HG03521 (cell line): ENCODE data around the gene MSANTD7.

Experiments
- ATAC-seq: cut with Tn5 transposase; IDR thresholded peaks from one replicate; pipeline ENCODE4 v1.9.1; 2021; ENCODE audit warnings: mild to moderate bottlenecking, moderate library complexity; ENCODE audit not compliant: unreplicated experiment

The MSANTD7 gene

GRCh38 chr10:14879928-14880193, 41.8 kb downstream of the MSANTD7 start:
- ATAC-seq: no peak

DNA sequence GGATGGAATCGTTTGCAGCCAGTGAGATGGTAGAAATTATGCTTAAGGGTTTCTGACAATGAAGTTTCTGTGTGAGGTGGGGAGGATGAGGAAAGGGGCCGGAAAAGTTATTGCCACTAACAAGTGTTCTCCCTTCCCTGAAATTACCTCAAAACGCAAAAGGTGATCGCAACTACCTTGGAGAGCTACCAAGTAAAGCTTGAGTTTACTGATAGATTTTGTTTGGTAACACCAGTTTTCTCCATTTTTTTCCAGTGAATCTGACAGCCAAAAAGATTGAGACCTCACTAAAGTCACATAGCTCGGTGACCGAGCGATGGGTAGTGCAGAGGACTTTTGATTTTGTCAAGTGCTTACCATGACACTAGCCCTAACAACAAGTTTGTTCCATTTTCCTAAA, 42.1 kb downstream of the MSANTD7 start:
- no peak for ATAC-seq

- ATAC-seq: no peak
These were observed 46.0 kb downstream of the MSANTD7 start for GRCh38 chr10:14884082-14884481.
